Measurements from ENCODE around the gene PSMA1.

DNA sequence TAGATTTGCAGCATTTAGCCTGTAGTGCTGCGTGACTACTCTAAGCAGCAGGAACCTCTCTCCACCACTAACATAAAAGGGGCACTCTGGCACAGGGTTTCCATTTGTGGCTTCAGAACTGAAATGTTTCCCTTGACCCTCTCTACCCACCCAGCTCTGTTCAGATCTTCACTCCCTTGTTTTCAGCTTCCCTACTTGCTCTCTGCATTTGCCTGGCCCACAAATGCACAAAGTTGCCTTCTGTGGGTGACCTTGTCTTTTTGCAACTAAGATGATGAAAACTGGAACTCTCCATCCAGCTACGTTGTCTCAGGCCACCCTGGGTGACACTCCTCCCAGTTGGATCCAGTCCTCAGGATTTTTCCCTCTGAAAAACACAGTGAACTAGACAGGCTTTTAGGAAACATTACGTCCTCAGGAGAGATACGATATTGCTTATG, 19.8 kb upstream of the PSMA1 start:
- TF ChIP-seq, protein P1, sequence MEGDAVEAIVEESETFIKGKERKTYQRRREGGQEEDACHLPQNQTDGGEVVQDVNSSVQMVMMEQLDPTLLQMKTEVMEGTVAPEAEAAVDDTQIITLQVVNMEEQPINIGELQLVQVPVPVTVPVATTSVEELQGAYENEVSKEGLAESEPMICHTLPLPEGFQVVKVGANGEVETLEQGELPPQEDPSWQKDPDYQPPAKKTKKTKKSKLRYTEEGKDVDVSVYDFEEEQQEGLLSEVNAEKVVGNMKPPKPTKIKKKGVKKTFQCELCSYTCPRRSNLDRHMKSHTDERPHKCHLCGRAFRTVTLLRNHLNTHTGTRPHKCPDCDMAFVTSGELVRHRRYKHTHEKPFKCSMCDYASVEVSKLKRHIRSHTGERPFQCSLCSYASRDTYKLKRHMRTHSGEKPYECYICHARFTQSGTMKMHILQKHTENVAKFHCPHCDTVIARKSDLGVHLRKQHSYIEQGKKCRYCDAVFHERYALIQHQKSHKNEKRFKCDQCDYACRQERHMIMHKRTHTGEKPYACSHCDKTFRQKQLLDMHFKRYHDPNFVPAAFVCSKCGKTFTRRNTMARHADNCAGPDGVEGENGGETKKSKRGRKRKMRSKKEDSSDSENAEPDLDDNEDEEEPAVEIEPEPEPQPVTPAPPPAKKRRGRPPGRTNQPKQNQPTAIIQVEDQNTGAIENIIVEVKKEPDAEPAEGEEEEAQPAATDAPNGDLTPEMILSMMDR (IDR thresholded peaks at IDR 0.05), result no peak
- TF ChIP-seq POLR2A (IDR thresholded peaks at IDR 0.05), result no peak
